H1 (cell line): ENCODE data around the gene CACNA1D. TPM values are rescaled to one million over a fixed set of nuclear protein-coding genes. Genes with fewer than 3 reads are reported as not detected.

Experiments
- CTCF ChIA-PET: fragments of 300-600 bp; sonication (Branson Sonifier 250); formaldehyde crosslinking; loops from one replicate; lab custom pipeline; 2021; ENCODE audit not compliant: partially characterized antibody; lab: Charles Lee
- POLR2A ChIA-PET: fragments of 300-600 bp; sonication (Branson Sonifier 250); formaldehyde crosslinking; loops from one replicate; lab custom pipeline; 2021; ENCODE audit warnings: inconsistent platforms; ENCODE audit not compliant: partially characterized antibody; lab: Charles Lee
- DNase-seq, 2 experiments: peaks; one replicate each; pipeline versions ENCODE4 v3.0.0 to v3.0.0-alpha.2; 2010 to 2022; ENCODE audit warnings: low spot score in 2 of 2, low read depth in 1 of 2, mixed read lengths in 1 of 2
- FAIRE-seq: peaks from 2 replicates; lab custom pipeline; 2011; peaks lifted over from hg19 to GRCh38; lab: Jason Lieb, UNC
- H2AFZ ChIP-seq: 2 replicates; pipeline ENCODE4 v1.8.1; 2012; ENCODE audit warnings: low read length, inconsistent platforms
- H2AK5ac ChIP-seq: 2 replicates; pipeline ENCODE4 v1.6.1; 2013; ENCODE audit warnings: low read depth, low read length
- H2BK120ac ChIP-seq: replicated peaks from 2 replicates; pipeline ENCODE3; 2013; ENCODE audit warnings: low read depth, low read length, inconsistent platforms
- H2BK12ac ChIP-seq: 2 replicates; pipeline ENCODE4 v1.6.1; 2013; ENCODE audit warnings: low read depth, low read length
- H2BK15ac ChIP-seq: 2 replicates; pipeline ENCODE4 v1.6.1; 2013; ENCODE audit warnings: low read length
- H2BK20ac ChIP-seq: 2 replicates; pipeline ENCODE4 v1.6.1; 2013; ENCODE audit warnings: low read length
- H2BK5ac ChIP-seq: 2 replicates; pipeline ENCODE4 v1.6.1; 2013; ENCODE audit warnings: low read depth, low read length
- H3K14ac ChIP-seq: 2 replicates; pipeline ENCODE4 v1.6.1; 2013; ENCODE audit warnings: inconsistent platforms; ENCODE audit not compliant: insufficient read length
- H3K18ac ChIP-seq: 2 replicates; pipeline ENCODE4 v1.6.1; 2013; ENCODE audit warnings: low read length; ENCODE audit errors: extremely low read depth
- H3K23ac ChIP-seq: 2 replicates; pipeline ENCODE4 v1.6.1; 2013; ENCODE audit warnings: inconsistent platforms; ENCODE audit not compliant: insufficient read length
- H3K23me2 ChIP-seq: 2 replicates; pipeline ENCODE4 v1.6.1; 2013; ENCODE audit warnings: low read depth, low read length
- H3K27ac ChIP-seq: 2 replicates; pipeline ENCODE4 v1.6.1; 2011; ENCODE audit warnings: low read depth, low read length, inconsistent platforms
- H3K27me3 ChIP-seq, 4 experiments: replicated peaks in 1 of 4; 1 replicate in 1 of 4; 2 replicates in 3 of 4; pipeline versions ENCODE4 v1.6.1 to v1.8.1; 2011 to 2013; ENCODE audit warnings: low read length in 3 of 4, mild to moderate bottlenecking in 3 of 4, inconsistent platforms in 2 of 4, mixed read lengths in 2 of 4, moderate library complexity in 1 of 4; ENCODE audit not compliant: control insufficient read depth in 3 of 4, insufficient read depth in 3 of 4; ENCODE audit errors: extremely low read depth in 1 of 4
- H3K36me3 ChIP-seq, 4 experiments: 2 replicates each; pipeline versions ENCODE4 v1.6.1 to v1.8.1; 2011 to 2013; ENCODE audit warnings: mild to moderate bottlenecking in 4 of 4, low read length in 3 of 4, moderate library complexity in 2 of 4, control low read depth in 1 of 4, inconsistent platforms in 1 of 4; ENCODE audit not compliant: insufficient read depth in 4 of 4, control insufficient read depth in 2 of 4
- H3K4ac ChIP-seq: replicated peaks from 2 replicates; pipeline ENCODE3; 2013; ENCODE audit warnings: low read length, low read depth, mixed read lengths, inconsistent platforms; ENCODE audit not compliant: insufficient read length
- H3K4me1 ChIP-seq, 4 experiments: replicated peaks in 1 of 4; 1 replicate in 1 of 4; 2 replicates in 3 of 4; pipeline versions ENCODE4 v1.6.1 to v1.8.1; 2011 to 2013; ENCODE audit warnings: low read length in 3 of 4, inconsistent platforms in 2 of 4, mixed read lengths in 1 of 4; ENCODE audit not compliant: insufficient read depth in 4 of 4, control insufficient read depth in 3 of 4
- H3K4me2 ChIP-seq, 2 experiments: 2 replicates each; pipeline versions ENCODE4 v1.6.1 to v1.8.1; 2011 to 2013; ENCODE audit warnings: low read depth in 2 of 2, low read length in 2 of 2, control low read depth in 1 of 2, inconsistent platforms in 1 of 2, mild to moderate bottlenecking in 1 of 2; ENCODE audit not compliant: insufficient read depth in 1 of 2
- H3K4me3 ChIP-seq, 4 experiments: fragments of 200-600, 300-600 bp in 1 of 4; sonication (generic), shearing (Covaris generic), sonication (Bioruptor Twin) in 1 of 4; 2 replicates each; pipeline versions ENCODE4 v1.5.1 to v1.8.1; 2011 to 2016; ENCODE audit warnings: low read length in 4 of 4, low read depth in 3 of 4, control low read depth in 2 of 4, inconsistent platforms in 2 of 4, mild to moderate bottlenecking in 2 of 4, mixed read lengths in 1 of 4, moderate library complexity in 1 of 4; ENCODE audit not compliant: insufficient read depth in 2 of 4; ENCODE audit errors: extremely low read depth in 1 of 4
- H3K56ac ChIP-seq: replicated peaks from 2 replicates; pipeline ENCODE3; 2013; ENCODE audit warnings: low read depth, mild to moderate bottlenecking, mixed read lengths, low read length, inconsistent platforms; ENCODE audit not compliant: insufficient read length
- H3K79me1 ChIP-seq: 2 replicates; pipeline ENCODE4 v1.6.1; 2013; ENCODE audit warnings: low read depth, low read length, control low read depth
- H3K79me2 ChIP-seq, 2 experiments: 2 replicates each; pipeline versions ENCODE4 v1.6.1 to v1.8.1; 2012 to 2013; ENCODE audit warnings: low read length in 2 of 2, mild to moderate bottlenecking in 2 of 2, inconsistent platforms in 1 of 2; ENCODE audit not compliant: insufficient read depth in 2 of 2, control insufficient read depth in 1 of 2
- H3K9ac ChIP-seq, 4 experiments: replicated peaks in 1 of 4; 1 replicate in 1 of 4; 2 replicates in 3 of 4; pipeline versions ENCODE4 v1.6.1 to v1.8.1; 2011 to 2013; ENCODE audit warnings: low read depth in 3 of 4, low read length in 3 of 4, control low read depth in 2 of 4, mild to moderate bottlenecking in 2 of 4, moderate library complexity in 2 of 4, inconsistent platforms in 1 of 4; ENCODE audit errors: extremely low read depth in 1 of 4
- H3K9me3 ChIP-seq, 2 experiments: 2 replicates each; pipeline versions ENCODE4 v1.6.1 to v1.8.1; 2012 to 2013; ENCODE audit warnings: mild to moderate bottlenecking in 2 of 2, moderate library complexity in 2 of 2, control low read depth in 1 of 2, inconsistent platforms in 1 of 2, low read depth in 1 of 2, low read length in 1 of 2, mixed read lengths in 1 of 2; ENCODE audit not compliant: insufficient read depth in 2 of 2
- H4K20me1 ChIP-seq, 2 experiments: replicated peaks in 1 of 2; 2 replicates each; pipeline versions ENCODE3 to v1.8.1; 2011 to 2013; ENCODE audit warnings: inconsistent platforms in 2 of 2, low read length in 2 of 2, mild to moderate bottlenecking in 1 of 2; ENCODE audit not compliant: insufficient read depth in 2 of 2, control insufficient read depth in 1 of 2
- H4K5ac ChIP-seq: 2 replicates; pipeline ENCODE4 v1.6.1; 2013; ENCODE audit warnings: low read length, low read depth, mixed read lengths, inconsistent platforms; ENCODE audit not compliant: insufficient read length
- H4K8ac ChIP-seq: 2 replicates; pipeline ENCODE4 v1.8.0; 2013; ENCODE audit warnings: mild to moderate bottlenecking, moderate library complexity, low read length, inconsistent platforms; ENCODE audit not compliant: insufficient read depth; ENCODE audit errors: extremely low read depth
- H4K91ac ChIP-seq: replicated peaks from 2 replicates; pipeline ENCODE3; 2013; ENCODE audit warnings: low read length, mixed read lengths, inconsistent platforms; ENCODE audit not compliant: insufficient read length
- BRCA1 ChIP-seq: IDR thresholded peaks from 2 replicates; pipeline ENCODE4 v1.6.1; 2012; ENCODE audit warnings: low read depth, low read length, improper control_type of control experiment
- CHD1 ChIP-seq: IDR thresholded peaks from 2 replicates; pipeline ENCODE4 v1.6.1; 2012; ENCODE audit warnings: low read depth, low read length, improper control_type of control experiment
- POLR2AphosphoS5 ChIP-seq: IDR thresholded peaks from 2 replicates; pipeline ENCODE4 v1.6.1; 2011; ENCODE audit warnings: low read depth, low read length
- SP2 ChIP-seq: IDR thresholded peaks from 2 replicates; pipeline ENCODE4 v1.6.1; 2012; ENCODE audit warnings: mild to moderate bottlenecking, low read length, inconsistent platforms
- SP4 ChIP-seq: IDR thresholded peaks from 2 replicates; pipeline ENCODE4 v1.6.1; 2012; ENCODE audit warnings: low read length, inconsistent platforms
- ZNF274 ChIP-seq: IDR thresholded peaks from 2 replicates; pipeline ENCODE4 v1.7.0; 2012; ENCODE audit warnings: low read length, borderline replicate concordance; ENCODE audit errors: extremely low read depth
- WGBS, 2 experiments: shearing (Covaris generic) in 1 of 2; methylation state at CpG; one replicate each; pipeline versions ENCODE4 v1.1.6 to v1.1.7; 2013 to 2015; ENCODE audit warnings: low lambda C conversion rate in 2 of 2, mixed read lengths in 2 of 2, inconsistent platforms in 1 of 2, low coverage in 1 of 2, missing lambda C conversion rate in 1 of 2; ENCODE audit not compliant: insufficient replicate concordance in 2 of 2, insufficient coverage in 1 of 2, insufficient read length in 1 of 2; ENCODE audit errors: extremely low coverage in 1 of 2, missing lambda C conversion rate in 1 of 2; 5-methylcytosine and 5-hydroxymethylcytosine counted together
- polyA plus RNA-seq, 7 experiments: library from polyadenylated mRNA; depleted of rRNA in 3 of 7; stranded (reverse) in 5 of 7; unstranded in 2 of 7; fragments of >200 nt in 5 of 7; fragments of 200-250 nt in 2 of 7; gene quantifications; 1 replicate in 5 of 7; 2 replicates in 1 of 7; 4 replicates in 1 of 7; pipeline versions ENCODE4 v1.2.1 to v1.2.3, GENCODE V29; 2011 to 2013; ENCODE audit warnings: missing spikeins in 2 of 7, mixed read lengths in 2 of 7
- total RNA-seq: library from RNA; stranded (reverse); fragmentation: NEBNext Ultra II Directional; extraction: Animal tissue kit (Norgen Biotek cat#: 25700); gene quantifications from 2 replicates; pipeline ENCODE4 v1.2.1, GENCODE V29; 2021

Gene CACNA1D
- total and polyA plus RNA-seq, 2 of the 8 experiments (the other 6 are each of a cell fraction or from before 2014, with no cell fraction given): 2.0 to 2.9 TPM

DNA sequence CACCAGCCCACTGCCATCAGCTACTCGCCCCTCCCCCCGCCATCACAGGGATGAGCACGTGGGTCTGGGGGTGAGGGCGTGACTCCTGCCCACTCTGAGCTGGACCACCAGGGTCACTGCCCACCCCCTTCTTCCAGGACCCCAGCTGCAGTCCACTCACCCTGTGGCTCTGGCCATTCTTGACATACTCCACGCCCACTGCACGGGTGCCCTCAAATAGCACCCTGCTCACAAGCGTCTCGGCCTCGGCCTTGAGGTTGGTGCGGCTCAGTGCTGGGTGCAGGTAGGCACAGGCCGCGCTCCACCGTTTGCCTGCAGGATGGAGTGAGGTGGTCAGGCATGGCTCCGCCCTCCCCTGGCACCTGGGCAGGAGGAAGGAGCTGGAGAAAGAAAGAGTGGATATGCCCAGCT lies 327.9 kb downstream of the CACNA1D start:
- no peak overlapping the region for H3K23ac ChIP-seq
- H2BK20ac ChIP-seq: no peak overlapping the region
- H2AK5ac ChIP-seq: no peak overlapping the region
- H2BK12ac ChIP-seq: no peak overlapping the region
- no peaks in the 10 kb centered on the region for H3K79me1 ChIP-seq
- CTCF ChIA-PET: interaction anchor here (0.6 to 2.0 kb wide), 6 partner anchors 10 to 152 kb away, joined by 3 to 5 read pairs (median 3); no protein-coding TSS in a partner anchor
- H3K23me2 ChIP-seq: no peaks in the 10 kb centered on the region
- no peak overlapping the region for H3K18ac ChIP-seq
- no peak overlapping the region for H4K5ac ChIP-seq
- no peak overlapping the region for H2AFZ ChIP-seq
- no peak overlapping the region for H2BK120ac ChIP-seq
- H3K27me3 ChIP-seq: no peaks in the 10 kb centered on the region
- FAIRE-seq (no peak), DNase-seq (no peak)
- no peak overlapping the region for H4K91ac ChIP-seq
- no peak overlapping the region for H4K8ac ChIP-seq
- H3K9me3 ChIP-seq: no peaks in the 10 kb centered on the region
- no peak overlapping the region for H3K4me3 ChIP-seq
- WGBS, 2 experiments: 92% methylated on average over 14 of the region's 14 CpGs; no CpG with 5 or more reads in 1 of the 2 experiments
- H3K4me2 ChIP-seq: no peak overlapping the region
- no peak overlapping the region for H3K14ac ChIP-seq
- H3K4ac ChIP-seq: no peak overlapping the region
- no peak overlapping the region for H2BK15ac ChIP-seq
- H4K20me1 ChIP-seq: peaks cover 3% of the 10 kb centered on the region in 2 experiments
- no peak overlapping the region for H3K27ac ChIP-seq
- H3K4me1 ChIP-seq: peaks cover 0 to 3% (median 1%) of the 10 kb centered on the region in 4 experiments; a peak in 1 of 7 replicates
- H3K79me2 ChIP-seq: no peaks in the 10 kb centered on the region
- POLR2A ChIA-PET: no interaction called here
- H3K56ac ChIP-seq: no peak overlapping the region
- peaks cover 6 to 23% (median 13%) of the 10 kb centered on the region in 4 experiments; a peak in 7 of 8 replicates for H3K36me3 ChIP-seq
- no peak overlapping the region for H3K9ac ChIP-seq
- no peak overlapping the region; the same call in 1 of the 2 replicates for H2BK5ac ChIP-seq
- TF ChIP-seq POLR2AphosphoS5 (no peak), SP4 (no peak), ZNF274 (no peak), SP2 (no peak), CHD1 (no peak), BRCA1 (no peak)
